NT2/D1 (cell line): ENCODE results near the gene MRPS9.

Source experiments
- DNase-seq: peaks from one replicate; pipeline ENCODE4 v3.0.0-alpha.2; 2011; ENCODE audit warnings: low read depth, low spot score
- H3K27me3 ChIP-seq: 2 replicates; pipeline ENCODE4 v1.6.0; 2011; ENCODE audit warnings: mild to moderate bottlenecking; ENCODE audit not compliant: insufficient read length, insufficient read depth
- H3K36me3 ChIP-seq: 2 replicates; pipeline ENCODE4 v1.6.1; 2011; ENCODE audit warnings: mild to moderate bottlenecking, low read length, mixed read lengths; ENCODE audit not compliant: insufficient read depth, insufficient read length
- H3K4me1 ChIP-seq: 2 replicates; pipeline ENCODE4 v1.5.1; 2011; ENCODE audit not compliant: insufficient read depth, insufficient read length
- H3K4me3 ChIP-seq: 2 replicates; pipeline ENCODE4 v1.5.1; 2011; ENCODE audit warnings: low read depth; ENCODE audit not compliant: insufficient read length
- H3K9ac ChIP-seq: 2 replicates; pipeline ENCODE4 v1.6.0; 2011; ENCODE audit warnings: low read depth; ENCODE audit not compliant: insufficient read length
- H3K9me3 ChIP-seq: 2 replicates; pipeline ENCODE4 v1.5.1; 2011; ENCODE audit warnings: mild to moderate bottlenecking, low read length; ENCODE audit not compliant: insufficient read depth
- SUZ12 ChIP-seq: IDR thresholded peaks from 2 replicates; pipeline ENCODE4 v1.6.1; 2011; ENCODE audit not compliant: insufficient read length, insufficient read depth; ENCODE audit errors: extremely low read depth
- YY1 ChIP-seq: IDR thresholded peaks from 2 replicates; pipeline ENCODE4 v1.6.1; 2011; ENCODE audit not compliant: insufficient read length, insufficient read depth
- ZNF274 ChIP-seq: IDR thresholded peaks from 2 replicates; pipeline ENCODE4 v1.6.1; 2011; ENCODE audit warnings: mild to moderate bottlenecking, low read depth, low read length

MRPS9 gene

GRCh38 chr2:105037572-105038382 is at the start of gene MRPS9:
Gene MRPS9 (plus strand): TSS chr2:105038069. CDS start chr2:105038093, 24 bp downstream.
- peak within 1 kb of the TSS; percentile 88 for H3K9ac ChIP-seq
- no peaks in the 10 kb centered on the region for H3K27me3 ChIP-seq
- peak; percentile 97 for DNase-seq
- H3K4me3 ChIP-seq, result peak within 1 kb of the TSS; percentile 93
- H3K9me3 ChIP-seq, result no peaks in the 10 kb centered on the region
- TF ChIP-seq YY1 (peak; percentile 85), SUZ12 (no peak), ZNF274 (no peak)
- H3K4me1 ChIP-seq, result peaks cover 3% of the 10 kb centered on the region
- peaks cover 7% of the 10 kb centered on the region for H3K36me3 ChIP-seq

- Histone ChIP-seq H3K9ac (no peak overlapping the region), H3K36me3 (no peaks in the 10 kb centered on the region), H3K4me1 (no peaks in the 10 kb centered on the region), H3K9me3 (peaks cover 16% of the 10 kb centered on the region), H3K4me3 (no peak overlapping the region), H3K27me3 (no peaks in the 10 kb centered on the region)
- peak; percentile 51 for DNase-seq
- TF ChIP-seq SUZ12, result no peak
- no peak for TF ChIP-seq ZNF274
- TF ChIP-seq YY1, result no peak
Measured at GRCh38 chr2:105005181-105005951, 32.5 kb upstream of the MRPS9 start.

- no peak for DNase-seq
- H3K4me3 ChIP-seq, result no peak overlapping the region
- no peaks in the 10 kb centered on the region for H3K27me3 ChIP-seq
- TF ChIP-seq SUZ12 (no peak), ZNF274 (no peak), YY1 (no peak)
- H3K9me3 ChIP-seq, result peaks cover 16% of the 10 kb centered on the region
- H3K4me1 ChIP-seq, result no peaks in the 10 kb centered on the region
- no peaks in the 10 kb centered on the region for H3K36me3 ChIP-seq
- H3K9ac ChIP-seq, result no peak overlapping the region
Measured at GRCh38 chr2:105007367-105007766, 30.5 kb upstream of the MRPS9 start.

- H3K4me3 ChIP-seq, result no peak overlapping the region
- H3K4me1 ChIP-seq, result no peaks in the 10 kb centered on the region
- DNase-seq, result no peak
- TF ChIP-seq YY1, result no peak
- no peak for TF ChIP-seq SUZ12
- TF ChIP-seq ZNF274, result no peak
- H3K27me3 ChIP-seq, result no peaks in the 10 kb centered on the region
- no peaks in the 10 kb centered on the region for H3K36me3 ChIP-seq
- H3K9ac ChIP-seq, result no peak overlapping the region
- H3K9me3 ChIP-seq, result peaks cover 5% of the 10 kb centered on the region; the same call in 1 of the 2 replicates
Measured at GRCh38 chr2:105032476-105032875, 5.4 kb upstream of the MRPS9 start.

- TF ChIP-seq ZNF274 (no peak), YY1 (no peak)
- H3K9me3 ChIP-seq, result peaks cover 5% of the 10 kb centered on the region; the same call in 1 of the 2 replicates
Measured at GRCh38 chr2:105034170-105034569, 3.7 kb upstream of the MRPS9 start.

GRCh38 chr2:105038383-105039061 is 653 bp downstream of the MRPS9 start:
- peak overlapping the region; percentile 88 for H3K9ac ChIP-seq
- TF ChIP-seq YY1 (no peak), SUZ12 (no peak), ZNF274 (no peak)
- DNase-seq, result peak; percentile 23
- H3K9me3 ChIP-seq, result no peaks in the 10 kb centered on the region
- H3K4me3 ChIP-seq, result peak overlapping the region; percentile 93
- no peaks in the 10 kb centered on the region for H3K27me3 ChIP-seq
- peaks cover 7% of the 10 kb centered on the region for H3K36me3 ChIP-seq
- H3K4me1 ChIP-seq, result peaks cover 3% of the 10 kb centered on the region

More at GRCh38 chr2:105034170-105034569, 3.7 kb upstream of the MRPS9 start:
- H3K36me3 ChIP-seq, result no peaks in the 10 kb centered on the region
- H3K4me1 ChIP-seq, result peaks cover 3% of the 10 kb centered on the region
- H3K4me3 ChIP-seq, result no peak overlapping the region
- DNase-seq, result no peak
- no peaks in the 10 kb centered on the region for H3K27me3 ChIP-seq
- H3K9ac ChIP-seq, result no peak overlapping the region

- no peaks in the 10 kb centered on the region for H3K27me3 ChIP-seq
- H3K4me1 ChIP-seq, result peaks cover 3% of the 10 kb centered on the region
- no peak for DNase-seq
- H3K36me3 ChIP-seq, result peaks cover 7% of the 10 kb centered on the region
- TF ChIP-seq SUZ12, result no peak
- TF ChIP-seq ZNF274, result no peak
- no peak for TF ChIP-seq YY1
- no peak overlapping the region for H3K4me3 ChIP-seq
- H3K9me3 ChIP-seq, result no peaks in the 10 kb centered on the region
- no peak overlapping the region for H3K9ac ChIP-seq
Measured at GRCh38 chr2:105039559-105039958, 1.7 kb downstream of the MRPS9 start.
